Liver (tissue), 9 donors: ENCODE results near the gene GRIN2D. TPM values are rescaled to one million over a fixed set of nuclear protein-coding genes. Genes with fewer than 3 reads are reported as not detected.
"Not testable (repeated sequence)": the region's sequence is repeated elsewhere in the genome, so short reads cannot be mapped to it uniquely, and the experiment has no call there.

Source experiments
- DNase-seq: peaks from one replicate; pipeline ENCODE4 v3.0.0-alpha.2; 2017; ENCODE audit warnings: low spot score
- H3K27ac ChIP-seq, 2 donors: one replicate each; pipeline ENCODE4 v1.7.0; 2013; ENCODE audit warnings: inconsistent platforms in 2 of 2, low read length in 2 of 2, control low read depth in 1 of 2, low read depth in 1 of 2, mild to moderate bottlenecking in 1 of 2
- H3K27me3 ChIP-seq, 4 donors: one replicate each; pipeline versions ENCODE4 v1.6.1 to v1.7.0; 2013; ENCODE audit warnings: low read length in 3 of 4, inconsistent platforms in 1 of 4, mild to moderate bottlenecking in 1 of 4, moderate library complexity in 1 of 4; ENCODE audit not compliant: control insufficient read depth in 4 of 4, insufficient read depth in 4 of 4
- H3K36me3 ChIP-seq, 4 donors: one replicate each; pipeline versions ENCODE4 v1.6.1 to v1.7.0; 2013; ENCODE audit warnings: low read length in 3 of 4, mild to moderate bottlenecking in 3 of 4, low read depth in 1 of 4, moderate library complexity in 1 of 4; ENCODE audit not compliant: control insufficient read depth in 4 of 4, insufficient read depth in 3 of 4
- H3K4me1 ChIP-seq, 4 donors: one replicate each; pipeline versions ENCODE4 v1.6.1 to v1.7.0; 2013; ENCODE audit warnings: low read length in 3 of 4, mild to moderate bottlenecking in 3 of 4, moderate library complexity in 1 of 4; ENCODE audit not compliant: control insufficient read depth in 4 of 4, insufficient read depth in 4 of 4
- H3K4me3 ChIP-seq, 3 donors: one replicate each; pipeline versions ENCODE4 v1.6.1 to v1.7.0; 2013; ENCODE audit warnings: low read length in 3 of 3, control low read depth in 1 of 3, low read depth in 1 of 3, mild to moderate bottlenecking in 1 of 3
- H3K9ac ChIP-seq, 2 donors: one replicate each; pipeline ENCODE4 v1.7.0; 2013; ENCODE audit warnings: low read length in 2 of 2, mild to moderate bottlenecking in 2 of 2, moderate library complexity in 2 of 2, control low read depth in 1 of 2, low read depth in 1 of 2
- H3K9me3 ChIP-seq, 4 donors: one replicate each; pipeline versions ENCODE4 v1.6.1 to v1.7.0; 2013; ENCODE audit warnings: low read length in 3 of 4; ENCODE audit not compliant: control insufficient read depth in 4 of 4
- EGR1 ChIP-seq, 2 donors: IDR thresholded peaks; 2 replicates each; pipeline ENCODE4 v1.6.1; 2016 to 2018; ENCODE audit warnings: antibody characterized with exemption in 2 of 2, low read depth in 2 of 2
- FOXA1 ChIP-seq: IDR thresholded peaks from 2 replicates; pipeline ENCODE4 v1.6.1; 2016; ENCODE audit warnings: antibody characterized with exemption
- GABPA ChIP-seq, 2 donors: IDR thresholded peaks in 1 of 2; conservative IDR thresholded peaks in 1 of 2; 2 replicates each; pipeline ENCODE4 v1.6.1; 2016; ENCODE audit warnings: antibody characterized with exemption in 2 of 2, mild to moderate bottlenecking in 1 of 2, moderate library complexity in 1 of 2
- HNF4G ChIP-seq: IDR thresholded peaks from 2 replicates; pipeline ENCODE4 v1.6.1; 2016; ENCODE audit warnings: antibody characterized with exemption
- NR2F2 ChIP-seq: IDR thresholded peaks from 2 replicates; pipeline ENCODE4 v1.6.1; 2016; ENCODE audit warnings: antibody characterized with exemption
- RAD21 ChIP-seq, 2 donors: IDR thresholded peaks; 2 replicates each; pipeline ENCODE4 v1.6.1; 2016; ENCODE audit warnings: antibody characterized with exemption in 2 of 2, mild to moderate bottlenecking in 2 of 2
- RXRA ChIP-seq, 2 donors: IDR thresholded peaks; 2 replicates each; pipeline ENCODE4 v1.6.1; 2017 to 2018; ENCODE audit warnings: antibody characterized with exemption in 2 of 2, mild to moderate bottlenecking in 1 of 2
- SP1 ChIP-seq: IDR thresholded peaks from 2 replicates; pipeline ENCODE4 v1.6.1; 2018; ENCODE audit warnings: antibody characterized with exemption, mild to moderate bottlenecking
- TAF1 ChIP-seq: conservative IDR thresholded peaks from 2 replicates; pipeline ENCODE4 v1.6.1; 2016; ENCODE audit warnings: antibody characterized with exemption, mild to moderate bottlenecking
- YY1 ChIP-seq: IDR thresholded peaks from 2 replicates; pipeline ENCODE4 v1.6.1; 2016; ENCODE audit warnings: antibody characterized with exemption, mild to moderate bottlenecking
- WGBS: extraction: QIAGEN DNeasy Blood & Tissue Kit; methylation state at CpG from one replicate; pipeline ENCODE4 v1.1.7; 2013; 5-methylcytosine and 5-hydroxymethylcytosine counted together
- polyA plus RNA-seq, 2 donors: library from polyadenylated mRNA; stranded (reverse) in 1 of 2; unstranded in 1 of 2; fragments of 200-250 nt in 1 of 2; fragments of >200 nt in 1 of 2; fragmentation: Nextera tagmentation in 1 of 2; extraction: Ambion mirVana in 1 of 2; gene quantifications; one replicate each; pipeline versions ENCODE4 v1.2.1 to v1.2.3, GENCODE V29; 2013 to 2015
- total RNA-seq, 2 donors: library from RNA; depleted of rRNA; stranded (reverse); fragments of >200 nt; gene quantifications; one replicate each; pipeline ENCODE4 v1.2.3, GENCODE V29; 2014
- TF ChIP-seq, protein P1 (sequence below): IDR thresholded peaks from 2 replicates; pipeline ENCODE4 v1.6.1; 2016; ENCODE audit warnings: antibody characterized with exemption
- TF ChIP-seq, protein P2 (sequence below): IDR thresholded peaks from 2 replicates; pipeline ENCODE4 v1.6.1; 2016; ENCODE audit warnings: antibody characterized with exemption
- TF ChIP-seq, protein P3 (sequence below): IDR thresholded peaks from 2 replicates; pipeline ENCODE4 v1.6.1; 2016; ENCODE audit warnings: antibody characterized with exemption, mild to moderate bottlenecking
- donor health status: healthy.
- donor health status: healthy.
- donor health status: healthy.
- donor health status: healthy.
- donor health status: healthy.

Gene GRIN2D
- total and polyA plus RNA-seq, 4 donors = 0.13 to 0.33 (median 0.17) TPM; not detected in 1

DNA sequence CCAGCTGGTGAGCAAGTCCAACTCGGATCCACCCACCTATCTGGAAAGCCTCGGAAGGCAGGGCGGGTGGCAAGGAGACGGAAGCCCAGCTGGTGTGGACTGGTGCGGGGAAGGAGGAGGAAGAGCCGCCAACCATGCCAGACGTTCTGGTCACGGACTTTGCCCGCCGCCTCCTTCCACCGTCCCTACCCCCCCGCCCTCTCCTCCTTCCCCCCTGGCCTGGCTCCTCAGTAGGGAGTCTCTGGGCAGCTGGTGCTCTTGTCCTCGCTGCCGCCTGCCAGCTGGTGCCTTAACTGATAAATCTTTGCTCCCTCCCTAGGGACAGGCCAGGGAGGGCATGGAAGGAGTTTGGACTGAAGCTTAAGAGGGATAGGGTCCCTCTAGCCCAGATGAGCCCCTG, 24.5 kb upstream of the GRIN2D start:
- no peaks in the 10 kb centered on the region for H3K9me3 ChIP-seq
- no peak overlapping the region for H3K27ac ChIP-seq
- DNase-seq = no peak
- 84% methylated on average over 14 of the region's 14 CpGs for whole genome bisulfite sequencing
- TF ChIP-seq, protein P1, sequence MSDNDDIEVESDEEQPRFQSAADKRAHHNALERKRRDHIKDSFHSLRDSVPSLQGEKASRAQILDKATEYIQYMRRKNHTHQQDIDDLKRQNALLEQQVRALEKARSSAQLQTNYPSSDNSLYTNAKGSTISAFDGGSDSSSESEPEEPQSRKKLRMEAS = no peak
- no peak overlapping the region for H3K9ac ChIP-seq
- H3K4me3 ChIP-seq = no peak overlapping the region
- H3K36me3 ChIP-seq = no peaks in the 10 kb centered on the region
- peaks cover 0 to 5% (median 4%) of the 10 kb centered on the region in 4 donors for H3K4me1 ChIP-seq
- H3K27me3 ChIP-seq = no peaks in the 10 kb centered on the region

DNA sequence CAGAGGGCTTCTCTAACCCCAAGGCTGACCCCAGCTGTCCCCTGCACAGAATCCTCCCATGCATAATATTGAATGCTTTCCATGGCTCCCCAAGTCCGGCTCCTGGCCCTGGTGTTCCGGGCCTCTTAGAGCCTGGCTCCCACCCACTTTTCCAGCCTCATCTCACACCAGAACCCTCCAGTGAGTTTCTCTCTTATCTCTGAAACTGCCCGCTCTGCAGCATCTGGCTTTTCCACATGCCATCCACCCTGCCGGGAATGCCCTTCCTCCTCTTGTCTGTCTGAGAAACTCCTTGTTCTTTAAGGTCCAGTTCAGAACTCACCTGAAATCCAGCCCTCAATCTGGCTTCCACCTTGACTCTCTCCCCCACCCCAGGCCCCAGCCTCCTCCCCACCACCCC, 22.5 kb upstream of the GRIN2D start:
- Histone ChIP-seq H3K27ac (no peak overlapping the region), H3K27me3 (no peaks in the 10 kb centered on the region), H3K4me3 (no peak overlapping the region), H3K9me3 (no peaks in the 10 kb centered on the region), H3K4me1 (no peaks in the 10 kb centered on the region), H3K9ac (no peak overlapping the region), H3K36me3 (no peaks in the 10 kb centered on the region)
- DNase-seq = no peak
- no peak for TF ChIP-seq RAD21 (IDR thresholded peaks at IDR 0.05)
- no peak for TF ChIP-seq TAF1
- TF ChIP-seq FOXA1 = no peak
- no peak for TF ChIP-seq HNF4G
- TF ChIP-seq, protein P1 = no peak
- WGBS = 90% methylated on average over 4 of the region's 4 CpGs

DNA sequence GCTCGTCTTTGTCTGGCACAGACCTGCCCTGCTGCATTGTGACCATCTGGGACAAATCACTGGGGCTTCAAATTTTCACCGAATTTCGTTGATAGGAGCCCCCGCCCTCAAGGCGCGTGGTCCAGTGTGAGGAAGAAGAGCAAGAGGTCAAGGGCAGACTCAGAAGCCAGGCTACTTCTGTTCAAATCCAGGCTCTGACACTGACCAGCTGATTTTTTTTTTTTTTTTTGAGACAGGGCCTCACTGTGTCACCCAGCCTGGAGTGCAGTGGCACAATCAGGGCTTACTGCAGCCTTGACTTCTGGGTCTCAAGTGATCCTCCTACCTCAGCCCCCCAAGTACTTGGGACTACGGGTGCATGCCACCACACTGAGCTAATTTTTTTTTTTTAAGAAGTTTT, 22.1 kb upstream of the GRIN2D start:
- Histone ChIP-seq H3K27ac (no peak overlapping the region), H3K27me3 (no peaks in the 10 kb centered on the region), H3K9ac (no peak overlapping the region), H3K4me3 (no peak overlapping the region), H3K4me1 (no peaks in the 10 kb centered on the region), H3K9me3 (no peaks in the 10 kb centered on the region), H3K36me3 (no peaks in the 10 kb centered on the region)
- TF ChIP-seq, protein P2, sequence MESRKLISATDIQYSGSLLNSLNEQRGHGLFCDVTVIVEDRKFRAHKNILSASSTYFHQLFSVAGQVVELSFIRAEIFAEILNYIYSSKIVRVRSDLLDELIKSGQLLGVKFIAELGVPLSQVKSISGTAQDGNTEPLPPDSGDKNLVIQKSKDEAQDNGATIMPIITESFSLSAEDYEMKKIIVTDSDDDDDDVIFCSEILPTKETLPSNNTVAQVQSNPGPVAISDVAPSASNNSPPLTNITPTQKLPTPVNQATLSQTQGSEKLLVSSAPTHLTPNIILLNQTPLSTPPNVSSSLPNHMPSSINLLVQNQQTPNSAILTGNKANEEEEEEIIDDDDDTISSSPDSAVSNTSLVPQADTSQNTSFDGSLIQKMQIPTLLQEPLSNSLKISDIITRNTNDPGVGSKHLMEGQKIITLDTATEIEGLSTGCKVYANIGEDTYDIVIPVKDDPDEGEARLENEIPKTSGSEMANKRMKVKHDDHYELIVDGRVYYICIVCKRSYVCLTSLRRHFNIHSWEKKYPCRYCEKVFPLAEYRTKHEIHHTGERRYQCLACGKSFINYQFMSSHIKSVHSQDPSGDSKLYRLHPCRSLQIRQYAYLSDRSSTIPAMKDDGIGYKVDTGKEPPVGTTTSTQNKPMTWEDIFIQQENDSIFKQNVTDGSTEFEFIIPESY = no peak
- TF ChIP-seq SP1 (no peak), NR2F2 (no peak), EGR1 (IDR thresholded peaks at IDR 0.05; ENCODE audit: low read depth in 2 of 2) (no peak), GABPA (IDR thresholded peaks at IDR 0.05 in 1 of 2, conservative IDR thresholded peaks at IDR 0.05 in 1 of 2) (no peak), RXRA (IDR thresholded peaks at IDR 0.05) (no peak), YY1 (no peak)
- TF ChIP-seq, protein P1 = no peak
- TF ChIP-seq, protein P3, sequence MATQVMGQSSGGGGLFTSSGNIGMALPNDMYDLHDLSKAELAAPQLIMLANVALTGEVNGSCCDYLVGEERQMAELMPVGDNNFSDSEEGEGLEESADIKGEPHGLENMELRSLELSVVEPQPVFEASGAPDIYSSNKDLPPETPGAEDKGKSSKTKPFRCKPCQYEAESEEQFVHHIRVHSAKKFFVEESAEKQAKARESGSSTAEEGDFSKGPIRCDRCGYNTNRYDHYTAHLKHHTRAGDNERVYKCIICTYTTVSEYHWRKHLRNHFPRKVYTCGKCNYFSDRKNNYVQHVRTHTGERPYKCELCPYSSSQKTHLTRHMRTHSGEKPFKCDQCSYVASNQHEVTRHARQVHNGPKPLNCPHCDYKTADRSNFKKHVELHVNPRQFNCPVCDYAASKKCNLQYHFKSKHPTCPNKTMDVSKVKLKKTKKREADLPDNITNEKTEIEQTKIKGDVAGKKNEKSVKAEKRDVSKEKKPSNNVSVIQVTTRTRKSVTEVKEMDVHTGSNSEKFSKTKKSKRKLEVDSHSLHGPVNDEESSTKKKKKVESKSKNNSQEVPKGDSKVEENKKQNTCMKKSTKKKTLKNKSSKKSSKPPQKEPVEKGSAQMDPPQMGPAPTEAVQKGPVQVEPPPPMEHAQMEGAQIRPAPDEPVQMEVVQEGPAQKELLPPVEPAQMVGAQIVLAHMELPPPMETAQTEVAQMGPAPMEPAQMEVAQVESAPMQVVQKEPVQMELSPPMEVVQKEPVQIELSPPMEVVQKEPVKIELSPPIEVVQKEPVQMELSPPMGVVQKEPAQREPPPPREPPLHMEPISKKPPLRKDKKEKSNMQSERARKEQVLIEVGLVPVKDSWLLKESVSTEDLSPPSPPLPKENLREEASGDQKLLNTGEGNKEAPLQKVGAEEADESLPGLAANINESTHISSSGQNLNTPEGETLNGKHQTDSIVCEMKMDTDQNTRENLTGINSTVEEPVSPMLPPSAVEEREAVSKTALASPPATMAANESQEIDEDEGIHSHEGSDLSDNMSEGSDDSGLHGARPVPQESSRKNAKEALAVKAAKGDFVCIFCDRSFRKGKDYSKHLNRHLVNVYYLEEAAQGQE = no peak
- WGBS = 86% methylated on average over 7 of the region's 7 CpGs
- DNase-seq = no peak

DNA sequence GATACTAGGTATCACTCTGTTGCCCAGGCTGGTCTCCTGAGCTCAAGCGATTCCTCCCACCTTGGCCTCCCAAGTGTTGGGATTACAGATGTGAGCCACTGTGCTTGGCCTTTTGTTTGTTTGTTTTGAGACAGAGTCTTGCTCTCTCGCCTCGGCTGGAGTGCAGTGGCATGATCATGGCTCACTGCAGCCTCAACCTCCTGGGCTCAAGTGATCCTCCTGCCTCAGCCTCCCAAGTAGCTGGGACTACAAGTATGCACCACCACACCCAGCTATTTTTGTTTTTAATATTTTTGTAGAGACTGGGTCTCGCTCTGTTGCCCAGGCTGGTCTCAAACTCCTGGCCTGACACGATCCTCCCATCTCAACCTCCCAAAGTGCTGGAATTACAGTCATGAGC, 21.7 kb upstream of the GRIN2D start:
- not testable (repeated sequence) for H3K9ac ChIP-seq, H3K27me3 ChIP-seq, DNase-seq, H3K9me3 ChIP-seq, H3K4me1 ChIP-seq, H3K4me3 ChIP-seq, H3K27ac ChIP-seq, H3K36me3 ChIP-seq
- 98% methylated on average over 5 of the region's 5 CpGs for WGBS
